Astrocyte (in vitro differentiated cells and primary cell): ENCODE data around the gene USP16. TPM values are rescaled to one million over a fixed set of nuclear protein-coding genes. Genes with fewer than 3 reads are reported as not detected.

ENCODE experiments used
- DNase-seq: peaks from one replicate; pipeline ENCODE4 v3.0.0-alpha.2; 2010; ENCODE audit warnings: low read depth
- FAIRE-seq: peaks from 2 replicates; lab custom pipeline; 2011; peaks lifted over from hg19 to GRCh38; lab: Jason Lieb, UNC
- H2AFZ ChIP-seq: 2 replicates; pipeline ENCODE4 v1.6.0; 2012; ENCODE audit warnings: low read depth, low read length, inconsistent platforms
- H3K27ac ChIP-seq: 2 replicates; pipeline ENCODE4 v1.5.1; 2011; ENCODE audit warnings: low read depth, low read length, inconsistent platforms
- H3K27me3 ChIP-seq: 2 replicates; pipeline ENCODE4 v1.6.0; 2011; ENCODE audit warnings: low read length, inconsistent platforms; ENCODE audit not compliant: insufficient read depth
- H3K36me3 ChIP-seq: 2 replicates; pipeline ENCODE4 v1.5.1; 2011; ENCODE audit warnings: low read length, inconsistent platforms; ENCODE audit not compliant: insufficient read depth
- H3K4me1 ChIP-seq: 2 replicates; pipeline ENCODE4 v1.5.1; 2011; ENCODE audit warnings: low read length, inconsistent platforms; ENCODE audit not compliant: insufficient read depth
- H3K4me2 ChIP-seq: 2 replicates; pipeline ENCODE4 v1.6.0; 2012; ENCODE audit warnings: low read length, inconsistent platforms
- H3K4me3 ChIP-seq: 2 replicates; pipeline ENCODE4 v1.5.1; 2011; ENCODE audit warnings: low read depth, mild to moderate bottlenecking, low read length, inconsistent platforms; ENCODE audit not compliant: insufficient read depth
- H3K79me2 ChIP-seq: 2 replicates; pipeline ENCODE4 v1.6.0; 2012; ENCODE audit warnings: mild to moderate bottlenecking, low read length, inconsistent platforms; ENCODE audit not compliant: insufficient read depth
- H3K9ac ChIP-seq: 2 replicates; pipeline ENCODE4 v1.6.0; 2012; ENCODE audit warnings: mild to moderate bottlenecking, low read length, inconsistent platforms
- H3K9me3 ChIP-seq: 2 replicates; pipeline ENCODE4 v1.5.1; 2012; ENCODE audit warnings: low read depth, mild to moderate bottlenecking, low read length, inconsistent platforms; ENCODE audit not compliant: insufficient read depth
- H4K20me1 ChIP-seq: 2 replicates; pipeline ENCODE4 v1.6.0; 2012; ENCODE audit warnings: low read length, inconsistent platforms; ENCODE audit not compliant: insufficient read depth
- H3K27ac Mint-ChIP-seq: one replicate; pipeline ENCODE4 v1.8.0; 2021; ENCODE audit warnings: mild to moderate bottlenecking, mixed read lengths; ENCODE audit not compliant: unreplicated experiment
- H3K27me3 Mint-ChIP-seq: one replicate; pipeline ENCODE4 v1.8.0; 2021; ENCODE audit warnings: low read depth, mixed read lengths; ENCODE audit not compliant: unreplicated experiment
- H3K36me3 Mint-ChIP-seq: one replicate; pipeline ENCODE4 v1.8.0; 2021; ENCODE audit warnings: low read depth, mixed read lengths; ENCODE audit not compliant: unreplicated experiment
- H3K4me1 Mint-ChIP-seq: one replicate; pipeline ENCODE4 v1.8.0; 2021; ENCODE audit warnings: low read depth, mixed read lengths; ENCODE audit not compliant: unreplicated experiment
- H3K4me3 Mint-ChIP-seq: one replicate; pipeline ENCODE4 v1.8.0; 2021; ENCODE audit warnings: mild to moderate bottlenecking, moderate library complexity, mixed read lengths; ENCODE audit not compliant: unreplicated experiment
- H3K9me3 Mint-ChIP-seq: one replicate; pipeline ENCODE4 v1.8.0; 2021; ENCODE audit warnings: mild to moderate bottlenecking, mixed read lengths; ENCODE audit not compliant: unreplicated experiment
- CTCF ChIP-seq: IDR thresholded peaks from 2 replicates; pipeline ENCODE4 v1.5.1; 2011; ENCODE audit warnings: low read depth, mild to moderate bottlenecking, inconsistent platforms, low read length, moderate library complexity; ENCODE audit not compliant: insufficient read depth
- EZH2 ChIP-seq: IDR thresholded peaks from 2 replicates; pipeline ENCODE4 v1.6.1; 2012; ENCODE audit warnings: mild to moderate bottlenecking, low read length, inconsistent platforms; ENCODE audit not compliant: insufficient read depth
- total RNA-seq: library from RNA; stranded (reverse); gene quantifications from 2 replicates; pipeline ENCODE4 v1.2.1, GENCODE V29; 2021

USP16 gene
- total RNA-seq, 1 donor from 2014 or later, result 30.3 TPM

- H3K27me3 Mint-ChIP-seq, result no peaks in the 10 kb centered on the region
- H3K4me2 ChIP-seq, result peak overlapping the region; percentile 20
- peak; percentile 69 for DNase-seq
These were observed 56.0 kb downstream of the USP16 start for GRCh38 chr21:29080454-29080941.

GRCh38 chr21:29082046-29082815, 57.8 kb downstream of the USP16 start:
- Histone ChIP-seq H2AFZ (no peak overlapping the region), H3K27me3 (no peaks in the 10 kb centered on the region), H3K79me2 (no peaks in the 10 kb centered on the region), H3K4me3 (no peak overlapping the region), H3K36me3 (no peaks in the 10 kb centered on the region), H3K4me2 (no peak overlapping the region), H3K9me3 (no peaks in the 10 kb centered on the region), H3K9ac (no peak overlapping the region), H3K4me1 (peaks cover 15% of the 10 kb centered on the region), H4K20me1 (no peaks in the 10 kb centered on the region), H3K27ac (no peak overlapping the region)
- H3K4me3 Mint-ChIP-seq, result no peak overlapping the region
- TF ChIP-seq CTCF (no peak), EZH2 (no peak)
- no peak overlapping the region for H3K27ac Mint-ChIP-seq
- no peaks in the 10 kb centered on the region for H3K27me3 Mint-ChIP-seq
- H3K9me3 Mint-ChIP-seq, result no peaks in the 10 kb centered on the region
- H3K4me1 Mint-ChIP-seq, result peaks cover 7% of the 10 kb centered on the region
- DNase-seq, result no peak
- FAIRE-seq, result no peak
- no peaks in the 10 kb centered on the region for H3K36me3 Mint-ChIP-seq

More at GRCh38 chr21:29080454-29080941, 56.0 kb downstream of the USP16 start:
- Histone ChIP-seq H3K79me2 (no peaks in the 10 kb centered on the region), H3K9ac (no peak overlapping the region), H3K9me3 (no peaks in the 10 kb centered on the region), H3K27ac (peak overlapping the region; percentile 13), H3K4me1 (peaks cover 15% of the 10 kb centered on the region), H2AFZ (peak overlapping the region; percentile 18), H3K4me3 (no peak overlapping the region), H3K36me3 (no peaks in the 10 kb centered on the region), H4K20me1 (no peaks in the 10 kb centered on the region), H3K27me3 (no peaks in the 10 kb centered on the region)
- Mint-ChIP-seq H3K4me1 (peaks cover 7% of the 10 kb centered on the region), H3K27ac (no peak overlapping the region), H3K36me3 (no peaks in the 10 kb centered on the region), H3K9me3 (no peaks in the 10 kb centered on the region), H3K4me3 (no peak overlapping the region)
- FAIRE-seq, result no peak
- TF ChIP-seq CTCF (no peak), EZH2 (no peak)

GRCh38 chr21:29083306-29083705, 58.8 kb downstream of the USP16 start:
- H3K36me3 Mint-ChIP-seq, result no peaks in the 10 kb centered on the region
- H3K4me3 ChIP-seq, result no peak overlapping the region
- FAIRE-seq, result no peak
- DNase-seq, result no peak
- H3K9me3 Mint-ChIP-seq, result no peaks in the 10 kb centered on the region
- H3K4me1 ChIP-seq, result peaks cover 11% of the 10 kb centered on the region
- H3K4me2 ChIP-seq, result no peak overlapping the region
- no peaks in the 10 kb centered on the region for H3K36me3 ChIP-seq
- H3K27me3 ChIP-seq, result no peaks in the 10 kb centered on the region
- no peak overlapping the region for H3K4me3 Mint-ChIP-seq
- H3K9me3 ChIP-seq, result no peaks in the 10 kb centered on the region
- no peak for TF ChIP-seq EZH2
- H3K79me2 ChIP-seq, result no peaks in the 10 kb centered on the region
- H2AFZ ChIP-seq, result no peak overlapping the region
- no peaks in the 10 kb centered on the region for H4K20me1 ChIP-seq
- H3K27me3 Mint-ChIP-seq, result no peaks in the 10 kb centered on the region
- no peak overlapping the region for H3K27ac Mint-ChIP-seq
- peaks cover 7% of the 10 kb centered on the region for H3K4me1 Mint-ChIP-seq
- no peak overlapping the region for H3K27ac ChIP-seq
- no peak overlapping the region for H3K9ac ChIP-seq
